ENCODE measurements around the gene PTRH2. TPM values are rescaled to one million over a fixed set of nuclear protein-coding genes. Genes with fewer than 3 reads are reported as not detected.

PTRH2 gene
- total RNA-seq, 2 donors from 2014 or later, result 6.9 to 9.0 TPM

DNA sequence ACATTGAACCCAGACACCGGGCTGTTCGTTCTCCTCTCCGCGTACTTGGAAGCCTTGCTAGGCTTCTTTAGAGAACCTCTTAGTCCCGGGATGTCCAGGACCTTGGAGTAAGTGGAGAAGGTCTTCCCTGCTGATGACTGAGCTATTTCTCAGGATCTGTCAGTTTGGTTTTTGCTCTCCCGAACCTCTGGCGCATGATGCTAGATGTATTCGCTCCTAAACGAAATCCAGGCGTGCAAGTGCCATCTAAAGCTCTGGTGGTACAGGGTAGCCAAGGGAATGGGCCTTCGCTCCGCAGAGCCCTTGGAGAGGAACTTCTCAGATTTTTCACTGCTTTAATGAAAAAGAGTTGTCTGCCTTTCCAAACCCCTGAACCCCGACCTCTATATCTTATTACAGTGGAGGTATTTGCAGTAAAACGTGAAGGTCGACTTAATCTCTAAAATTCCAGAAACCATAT lies 771 bp upstream of the PTRH2 start:
- no peaks in the 10 kb centered on the region for H3K9me3 ChIP-seq (ENCODE audit: control insufficient read depth, low read length, poor library complexity, severe bottlenecking)
- Mint-ChIP-seq H3K36me3 (ENCODE audit: low read depth) (peaks cover 7% of the 10 kb centered on the region), H3K27ac (peak overlapping the region; percentile 99), H3K4me1 (peaks cover 51% of the 10 kb centered on the region), H3K4me3 (peak overlapping the region; percentile 100), H3K27me3 (no peaks in the 10 kb centered on the region)
- no peak for ATAC-seq
- DNase-seq, result no peak

DNA sequence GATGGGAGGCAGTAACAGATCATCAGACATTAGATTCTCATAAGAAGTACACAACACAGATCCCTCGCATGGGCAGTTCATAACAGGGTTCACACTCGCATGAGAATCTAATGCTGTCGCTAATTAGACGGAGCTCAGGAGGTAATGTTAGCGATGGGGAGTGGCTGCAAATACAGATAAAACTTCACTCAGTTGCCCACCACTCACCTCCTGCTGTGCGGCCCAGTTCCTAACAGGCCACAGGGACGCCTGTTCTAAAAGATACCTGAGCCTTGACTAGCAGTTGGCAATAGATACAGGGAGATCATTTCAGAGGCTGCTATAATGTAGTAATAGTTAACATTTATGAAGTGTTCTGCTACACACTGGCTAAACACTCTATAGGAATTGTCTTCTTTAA lies 4.9 kb downstream of the PTRH2 start:
- no peaks in the 10 kb centered on the region for H3K9me3 ChIP-seq (ENCODE audit: control insufficient read depth, low read length, poor library complexity, severe bottlenecking)
- Mint-ChIP-seq H3K4me3 (no peak overlapping the region), H3K27me3 (no peaks in the 10 kb centered on the region), H3K4me1 (peaks cover 59% of the 10 kb centered on the region), H3K36me3 (ENCODE audit: low read depth) (peaks cover 8% of the 10 kb centered on the region), H3K27ac (peak overlapping the region; percentile 93)
- no peak for DNase-seq
- no peak for ATAC-seq

DNA sequence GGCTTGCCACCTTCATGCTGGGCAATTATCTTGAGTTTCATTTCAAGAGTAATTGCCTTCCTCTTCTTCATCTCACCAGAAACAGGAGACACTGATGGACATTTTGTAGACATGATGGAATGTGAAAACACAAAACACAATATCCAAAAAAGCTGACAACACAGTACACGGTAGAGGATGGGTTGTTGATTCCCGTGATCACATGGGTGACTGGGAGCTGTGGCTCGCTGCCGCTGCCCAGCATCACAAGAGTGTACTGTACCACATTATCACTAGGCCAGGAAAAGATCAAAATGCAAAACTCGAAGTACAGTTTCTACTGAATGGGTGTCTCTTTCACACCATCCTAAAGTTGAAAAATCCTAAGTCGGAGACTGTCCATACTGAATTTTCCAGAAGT lies 7.4 kb downstream of the PTRH2 start:
- Mint-ChIP-seq H3K4me1 (peaks cover 46% of the 10 kb centered on the region), H3K36me3 (ENCODE audit: low read depth) (peaks cover 6% of the 10 kb centered on the region)
- H3K9me3 ChIP-seq (ENCODE audit: control insufficient read depth, low read length, poor library complexity, severe bottlenecking), result no peaks in the 10 kb centered on the region

DNA sequence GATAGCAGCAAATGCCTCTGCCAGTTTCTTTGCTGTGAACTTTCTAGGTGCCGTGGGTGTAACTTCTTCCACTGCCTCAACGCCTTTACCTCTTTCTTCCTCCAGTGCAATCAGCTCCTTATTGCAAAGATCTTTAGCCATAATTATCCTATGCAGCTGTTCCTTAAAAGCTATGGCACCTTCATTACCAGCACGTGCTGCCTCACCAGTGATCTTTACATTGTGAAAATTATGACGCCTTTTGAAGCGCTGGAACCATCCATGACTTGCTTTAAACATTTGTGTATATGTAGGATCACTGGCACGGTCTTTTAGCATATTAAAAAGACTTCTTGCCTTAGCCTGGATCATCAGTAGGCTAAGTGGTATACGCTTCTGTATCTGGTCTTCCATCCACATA lies 8.0 kb downstream of the PTRH2 start:
- Mint-ChIP-seq H3K27ac (peak overlapping the region; percentile 93), H3K27me3 (no peaks in the 10 kb centered on the region), H3K4me3 (no peak overlapping the region), H3K4me1 (peaks cover 47% of the 10 kb centered on the region), H3K36me3 (ENCODE audit: low read depth) (peaks cover 8% of the 10 kb centered on the region)
- no peak for ATAC-seq
- no peaks in the 10 kb centered on the region for H3K9me3 ChIP-seq (ENCODE audit: control insufficient read depth, low read length, poor library complexity, severe bottlenecking)
- no peak for DNase-seq

More for the DNA sequence above, 7.4 kb downstream of the PTRH2 start:
- H3K4me3 Mint-ChIP-seq, result peak overlapping the region; percentile 31
- DNase-seq (no peak), ATAC-seq (no peak)
- H3K27ac Mint-ChIP-seq, result peak overlapping the region; percentile 93
- H3K27me3 Mint-ChIP-seq, result no peaks in the 10 kb centered on the region

GRCh38 chr17:59698143-59698542 lies 9.1 kb downstream of the PTRH2 start:
- Mint-ChIP-seq H3K36me3 (ENCODE audit: low read depth) (peaks cover 8% of the 10 kb centered on the region), H3K27me3 (no peaks in the 10 kb centered on the region), H3K4me3 (no peak overlapping the region), H3K4me1 (peaks cover 44% of the 10 kb centered on the region), H3K27ac (peak overlapping the region; percentile 24)
- ATAC-seq (no peak), DNase-seq (no peak)
- H3K9me3 ChIP-seq (ENCODE audit: control insufficient read depth, low read length, poor library complexity, severe bottlenecking), result no peaks in the 10 kb centered on the region

- ATAC-seq (no peak), DNase-seq (no peak)
- Mint-ChIP-seq H3K27ac (peak overlapping the region; percentile 69), H3K4me3 (peak overlapping the region; percentile 33), H3K27me3 (no peaks in the 10 kb centered on the region), H3K36me3 (ENCODE audit: low read depth) (peaks cover 8% of the 10 kb centered on the region), H3K4me1 (peaks cover 38% of the 10 kb centered on the region)
- no peaks in the 10 kb centered on the region for H3K9me3 ChIP-seq (ENCODE audit: control insufficient read depth, low read length, poor library complexity, severe bottlenecking)
These were observed 10.4 kb downstream of the PTRH2 start for GRCh38 chr17:59696682-59697277.

GRCh38 chr17:59695945-59696681 lies 11.1 kb downstream of the PTRH2 start:
- peak overlapping the region; percentile 69 for H3K27ac Mint-ChIP-seq
- H3K36me3 Mint-ChIP-seq (ENCODE audit: low read depth), result peaks cover 11% of the 10 kb centered on the region
- no peak for ATAC-seq
- H3K4me1 Mint-ChIP-seq, result peaks cover 39% of the 10 kb centered on the region
- no peak for DNase-seq
- H3K9me3 ChIP-seq (ENCODE audit: control insufficient read depth, low read length, poor library complexity, severe bottlenecking), result no peaks in the 10 kb centered on the region
- H3K27me3 Mint-ChIP-seq, result no peaks in the 10 kb centered on the region
- H3K4me3 Mint-ChIP-seq, result peak overlapping the region; percentile 33

- H3K9me3 ChIP-seq (ENCODE audit: control insufficient read depth, low read length, poor library complexity, severe bottlenecking), result no peaks in the 10 kb centered on the region
- ATAC-seq (no peak), DNase-seq (no peak)
- no peaks in the 10 kb centered on the region for H3K27me3 Mint-ChIP-seq
- no peak overlapping the region for H3K4me3 Mint-ChIP-seq
- peak overlapping the region; percentile 43 for H3K27ac Mint-ChIP-seq
- H3K4me1 Mint-ChIP-seq, result peaks cover 28% of the 10 kb centered on the region
- H3K36me3 Mint-ChIP-seq (ENCODE audit: low read depth), result peaks cover 7% of the 10 kb centered on the region
These were observed 12.9 kb downstream of the PTRH2 start for GRCh38 chr17:59694344-59694743.

- peaks cover 5% of the 10 kb centered on the region for H3K36me3 Mint-ChIP-seq (ENCODE audit: low read depth)
- no peak for ATAC-seq
These were observed 13.6 kb downstream of the PTRH2 start for GRCh38 chr17:59693582-59693981.

GRCh38 chr17:59688496-59688895 lies 18.7 kb downstream of the PTRH2 start:
- ATAC-seq, result no peak
- peaks cover 3% of the 10 kb centered on the region for H3K36me3 Mint-ChIP-seq (ENCODE audit: low read depth)
- no peaks in the 10 kb centered on the region for H3K9me3 ChIP-seq (ENCODE audit: control insufficient read depth, low read length, poor library complexity, severe bottlenecking)
- H3K4me3 Mint-ChIP-seq, result peak overlapping the region; percentile 12
- H3K27me3 Mint-ChIP-seq, result no peaks in the 10 kb centered on the region
- H3K4me1 Mint-ChIP-seq, result peaks cover 15% of the 10 kb centered on the region
- no peak for DNase-seq
- peak overlapping the region; percentile 59 for H3K27ac Mint-ChIP-seq

More at GRCh38 chr17:59693582-59693981, 13.6 kb downstream of the PTRH2 start:
- DNase-seq, result no peak
- peaks cover 23% of the 10 kb centered on the region for H3K4me1 Mint-ChIP-seq
- no peak overlapping the region for H3K4me3 Mint-ChIP-seq
- H3K27me3 Mint-ChIP-seq, result no peaks in the 10 kb centered on the region
- no peak overlapping the region for H3K27ac Mint-ChIP-seq
- no peaks in the 10 kb centered on the region for H3K9me3 ChIP-seq (ENCODE audit: control insufficient read depth, low read length, poor library complexity, severe bottlenecking)

DNA sequence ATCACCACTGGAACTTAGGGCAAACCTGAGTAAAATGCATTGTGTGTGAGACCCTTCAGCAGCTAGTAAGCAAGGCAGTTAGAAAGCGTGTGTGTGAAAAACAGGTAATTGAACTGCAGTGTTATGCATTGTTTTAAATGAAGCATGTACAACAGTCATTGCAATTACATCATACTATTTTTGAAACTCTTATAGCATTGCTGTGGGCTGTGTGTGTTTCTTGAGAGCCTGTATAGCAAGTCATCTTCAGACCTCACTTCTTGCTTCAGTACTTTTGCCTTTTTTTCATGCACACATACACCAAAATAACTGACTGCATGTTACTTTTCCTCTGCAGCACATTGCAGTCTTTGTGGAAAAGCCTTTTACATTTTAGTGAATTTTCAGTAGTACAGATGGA lies 19.2 kb downstream of the PTRH2 start:
- H3K36me3 Mint-ChIP-seq (ENCODE audit: low read depth), result peaks cover 3% of the 10 kb centered on the region
- H3K4me1 Mint-ChIP-seq, result peaks cover 15% of the 10 kb centered on the region
- H3K4me3 Mint-ChIP-seq, result no peak overlapping the region
- no peaks in the 10 kb centered on the region for H3K27me3 Mint-ChIP-seq
- no peaks in the 10 kb centered on the region for H3K9me3 ChIP-seq (ENCODE audit: control insufficient read depth, low read length, poor library complexity, severe bottlenecking)
- ATAC-seq, result no peak
- H3K27ac Mint-ChIP-seq, result peak overlapping the region; percentile 56
- no peak for DNase-seq

GRCh38 chr17:59684967-59685366 lies 22.3 kb downstream of the PTRH2 start:
- peak overlapping the region; percentile 59 for H3K27ac Mint-ChIP-seq
- no peaks in the 10 kb centered on the region for H3K36me3 Mint-ChIP-seq (ENCODE audit: low read depth)
- no peak for DNase-seq
- H3K4me3 Mint-ChIP-seq, result no peak overlapping the region
- H3K27me3 Mint-ChIP-seq, result no peaks in the 10 kb centered on the region
- H3K9me3 ChIP-seq (ENCODE audit: control insufficient read depth, low read length, poor library complexity, severe bottlenecking), result no peaks in the 10 kb centered on the region
- ATAC-seq, result no peak
- H3K4me1 Mint-ChIP-seq, result peaks cover 10% of the 10 kb centered on the region

DNA sequence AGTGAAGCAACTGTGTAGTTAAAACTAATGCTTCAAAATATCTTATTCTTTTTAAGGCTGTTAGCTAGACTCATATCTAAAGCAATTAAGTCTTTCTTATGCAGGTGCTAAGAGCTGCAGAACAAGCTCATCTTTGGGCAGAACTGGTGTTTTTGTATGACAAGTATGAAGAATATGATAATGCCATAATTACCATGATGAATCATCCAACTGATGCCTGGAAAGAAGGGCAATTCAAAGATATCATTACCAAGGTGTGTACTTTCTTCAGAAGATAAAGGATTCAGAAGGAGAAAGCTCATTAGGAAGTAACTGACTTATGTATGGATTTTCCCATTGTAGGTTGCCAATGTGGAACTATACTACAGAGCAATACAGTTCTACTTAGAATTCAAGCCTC lies 23.9 kb downstream of the PTRH2 start:
- no peaks in the 10 kb centered on the region for H3K36me3 Mint-ChIP-seq (ENCODE audit: low read depth)
- no peak for ATAC-seq

DNA sequence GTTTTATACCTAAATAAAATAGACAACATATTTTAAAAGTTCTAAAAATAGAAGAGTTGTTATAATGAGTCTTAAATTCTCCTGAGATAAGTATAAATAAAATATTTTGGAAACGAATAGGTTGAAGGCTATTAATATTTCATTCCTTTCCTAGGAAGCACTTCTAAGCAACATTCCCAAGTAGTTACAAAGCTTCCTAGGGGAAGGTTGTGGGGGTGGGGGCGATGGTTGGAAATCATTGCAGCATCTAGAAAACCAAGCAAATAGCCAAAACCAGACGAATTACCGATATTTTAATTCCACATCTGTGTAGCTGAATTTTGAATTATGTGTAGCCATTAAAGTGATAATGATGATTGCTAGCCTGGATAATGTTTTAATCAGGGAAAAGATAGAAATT lies 26.9 kb downstream of the PTRH2 start:
- Mint-ChIP-seq H3K4me1 (peaks cover 2% of the 10 kb centered on the region), H3K27ac (no peak overlapping the region), H3K4me3 (no peak overlapping the region), H3K36me3 (ENCODE audit: low read depth) (no peaks in the 10 kb centered on the region), H3K27me3 (no peaks in the 10 kb centered on the region)
- H3K9me3 ChIP-seq (ENCODE audit: control insufficient read depth, low read length, poor library complexity, severe bottlenecking), result no peaks in the 10 kb centered on the region
- no peak for ATAC-seq
- DNase-seq, result no peak

More for the DNA sequence above, 23.9 kb downstream of the PTRH2 start:
- Mint-ChIP-seq H3K27ac (no peak overlapping the region), H3K4me1 (peaks cover 8% of the 10 kb centered on the region), H3K4me3 (no peak overlapping the region), H3K27me3 (no peaks in the 10 kb centered on the region)
- no peaks in the 10 kb centered on the region for H3K9me3 ChIP-seq (ENCODE audit: control insufficient read depth, low read length, poor library complexity, severe bottlenecking)
- DNase-seq, result no peak
